ENCODE measurements around the gene ASIP. TPM values are rescaled to one million over a fixed set of nuclear protein-coding genes. Genes with fewer than 3 reads are reported as not detected.
"Not testable (repeated sequence)": the region's sequence is repeated elsewhere in the genome, so short reads cannot be mapped to it uniquely, and the experiment has no call there.

The ASIP gene
- polyA plus RNA-seq, 4 donors: 0.09 to 3.8 (median 0.30) TPM; not detected in 1

GRCh38 chr20:34233687-34234086, 7.5 kb upstream of the ASIP start:
- Histone ChIP-seq H3K27ac (ENCODE audit: low read depth in 1 of 3, low read length in 2 of 3) (no peak overlapping the region), H3K4me1 (ENCODE audit: control insufficient read depth in 3 of 3, insufficient read depth in 2 of 3, low read depth in 1 of 3, low read length in 2 of 3) (no peaks in the 10 kb centered on the region), H3K27me3 (ENCODE audit: control insufficient read depth in 3 of 3, insufficient read depth in 3 of 3, low read length in 3 of 3) (no peaks in the 10 kb centered on the region), H3K9me3 (ENCODE audit: control insufficient read depth in 2 of 2, insufficient read depth in 1 of 2, low read depth in 1 of 2, low read length in 1 of 2) (peaks cover 0 to 4% of the 10 kb centered on the region in 2 donors), H3K36me3 (ENCODE audit: control insufficient read depth in 3 of 3, insufficient read depth in 2 of 3, low read depth in 1 of 3, low read length in 3 of 3) (no peaks in the 10 kb centered on the region), H3K4me3 (ENCODE audit: low read depth in 1 of 3, low read length in 3 of 3) (no peak overlapping the region)
- FAIRE-seq (no peak), DNase-seq (no peak)

DNA sequence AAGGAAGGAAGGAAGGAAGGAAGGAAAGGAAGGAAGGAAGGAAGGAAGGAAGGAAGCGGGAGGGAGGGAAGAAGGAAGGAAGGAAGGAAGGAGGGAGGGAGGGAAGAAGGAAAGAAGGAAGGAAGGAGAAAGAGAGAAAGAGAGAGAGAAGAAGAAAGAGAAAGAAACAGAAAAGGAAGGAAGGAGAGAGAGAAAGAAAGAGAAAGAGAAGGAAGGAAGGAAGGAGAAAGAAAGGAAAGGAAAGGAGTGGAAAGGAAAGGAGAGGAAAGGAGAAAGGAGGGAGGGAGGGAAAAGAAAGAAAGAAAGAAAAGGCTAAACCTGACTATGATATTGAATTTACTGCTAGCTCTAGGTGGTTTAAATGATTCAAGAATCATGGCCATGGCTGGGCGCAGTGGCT, 5.3 kb upstream of the ASIP start:
- H3K36me3 ChIP-seq (ENCODE audit: control insufficient read depth in 3 of 3, insufficient read depth in 2 of 3, low read depth in 1 of 3, low read length in 3 of 3): no peaks in the 10 kb centered on the region
- no peak overlapping the region for H3K27ac ChIP-seq (ENCODE audit: low read depth in 1 of 3, low read length in 2 of 3)
- no peaks in the 10 kb centered on the region for H3K4me1 ChIP-seq (ENCODE audit: control insufficient read depth in 3 of 3, insufficient read depth in 2 of 3, low read depth in 1 of 3, low read length in 2 of 3)
- WGBS, 3 donors: 88 to 98% (median 97%) methylated on average over 2 of the region's 2 CpGs
- H3K4me3 ChIP-seq (ENCODE audit: low read depth in 1 of 3, low read length in 3 of 3): no peak overlapping the region
- H3K9me3 ChIP-seq (ENCODE audit: control insufficient read depth in 2 of 2, insufficient read depth in 1 of 2, low read depth in 1 of 2, low read length in 1 of 2): peaks cover 0 to 4% of the 10 kb centered on the region in 2 donors
- DNase-seq (no peak), FAIRE-seq (no peak)
- H3K27me3 ChIP-seq (ENCODE audit: control insufficient read depth in 3 of 3, insufficient read depth in 3 of 3, low read length in 3 of 3): no peaks in the 10 kb centered on the region

DNA sequence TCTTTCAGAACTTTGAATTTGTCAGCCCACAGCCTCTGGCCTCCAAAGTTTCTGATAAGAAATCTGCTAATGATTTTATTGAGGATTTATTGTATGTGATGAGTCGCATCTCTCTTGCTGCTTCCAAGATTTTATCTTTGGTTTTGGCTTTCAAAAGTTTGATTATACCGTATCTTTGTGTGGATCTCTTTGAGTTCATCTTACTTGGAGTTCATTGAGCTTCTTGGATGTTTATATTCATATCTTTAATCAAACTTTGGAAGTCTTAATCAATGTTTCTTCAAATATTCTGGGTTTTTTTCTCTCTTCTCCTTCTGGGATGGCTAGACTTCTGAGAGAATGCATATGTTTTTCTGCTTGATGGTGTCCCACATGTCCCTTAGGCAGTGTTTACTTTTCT, 3.3 kb upstream of the ASIP start:
- peaks cover 0 to 4% of the 10 kb centered on the region in 2 donors for H3K9me3 ChIP-seq (ENCODE audit: control insufficient read depth in 2 of 2, insufficient read depth in 1 of 2, low read depth in 1 of 2, low read length in 1 of 2)
- no peaks in the 10 kb centered on the region for H3K36me3 ChIP-seq (ENCODE audit: control insufficient read depth in 3 of 3, insufficient read depth in 2 of 3, low read depth in 1 of 3, low read length in 3 of 3)
- H3K27ac ChIP-seq (ENCODE audit: low read depth in 1 of 3, low read length in 2 of 3): no peak overlapping the region
- FAIRE-seq: no peak
- 48 to 81% (median 66%) methylated on average over 2 of the region's 2 CpGs for WGBS, 3 donors
- H3K4me3 ChIP-seq (ENCODE audit: low read depth in 1 of 3, low read length in 3 of 3): no peak overlapping the region
- H3K4me1 ChIP-seq (ENCODE audit: control insufficient read depth in 3 of 3, insufficient read depth in 2 of 3, low read depth in 1 of 3, low read length in 2 of 3): no peaks in the 10 kb centered on the region
- no peak for DNase-seq
- no peaks in the 10 kb centered on the region for H3K27me3 ChIP-seq (ENCODE audit: control insufficient read depth in 3 of 3, insufficient read depth in 3 of 3, low read length in 3 of 3)

DNA sequence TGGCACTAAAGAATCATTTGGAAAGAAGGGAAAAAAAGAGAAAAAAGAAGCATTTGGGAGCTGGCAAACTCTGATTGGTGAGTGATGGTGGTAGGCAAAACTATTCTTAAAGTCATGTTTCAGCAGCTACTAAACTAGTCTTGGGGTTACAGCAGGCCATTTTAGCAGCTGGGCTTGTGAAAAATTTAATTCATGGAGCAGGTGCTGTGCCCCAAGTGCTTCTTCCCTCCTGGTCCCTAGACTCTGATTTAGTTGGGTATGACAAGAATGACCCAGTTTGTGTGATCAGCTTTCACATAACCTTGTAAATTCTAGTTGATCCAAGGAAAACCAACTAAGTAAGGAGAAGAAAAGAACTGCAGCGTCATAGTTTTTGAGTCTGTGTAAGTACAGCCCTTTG, 1.1 kb upstream of the ASIP start:
- H3K27ac ChIP-seq (ENCODE audit: low read depth in 1 of 3, low read length in 2 of 3): no peak overlapping the region
- H3K4me3 ChIP-seq (ENCODE audit: low read depth in 1 of 3, low read length in 3 of 3): no peak overlapping the region
- H3K4me1 ChIP-seq (ENCODE audit: control insufficient read depth in 3 of 3, insufficient read depth in 2 of 3, low read depth in 1 of 3, low read length in 2 of 3): no peaks in the 10 kb centered on the region
- H3K36me3 ChIP-seq (ENCODE audit: control insufficient read depth in 3 of 3, insufficient read depth in 2 of 3, low read depth in 1 of 3, low read length in 3 of 3): no peaks in the 10 kb centered on the region
- DNase-seq (no peak), FAIRE-seq (no peak)
- no peaks in the 10 kb centered on the region for H3K27me3 ChIP-seq (ENCODE audit: control insufficient read depth in 3 of 3, insufficient read depth in 3 of 3, low read length in 3 of 3)
- H3K9me3 ChIP-seq (ENCODE audit: control insufficient read depth in 2 of 2, insufficient read depth in 1 of 2, low read depth in 1 of 2, low read length in 1 of 2): no peaks in the 10 kb centered on the region
- WGBS, 3 donors: 97 to 100% (median 97%) methylated on average over 1 of the region's 1 CpG

DNA sequence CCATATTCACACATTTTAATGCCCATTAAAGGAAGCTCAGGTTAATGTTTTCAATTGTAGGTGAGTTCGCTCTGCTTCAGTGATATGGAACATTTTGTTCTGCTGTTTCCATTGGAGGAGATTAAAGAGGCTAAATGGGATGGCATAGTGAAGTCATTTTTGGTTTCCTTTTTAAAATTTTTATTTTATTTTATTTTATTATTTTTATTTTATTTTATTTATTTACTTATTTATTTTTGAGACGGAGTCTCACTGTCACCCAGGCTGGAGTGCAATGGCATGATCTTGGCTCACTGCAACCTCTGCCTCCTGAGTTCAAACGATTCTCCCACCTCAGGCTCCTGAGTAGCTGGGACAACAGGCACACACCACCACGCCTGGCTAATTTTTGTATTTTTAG, 792 bp downstream of the ASIP start:
- H3K27me3 ChIP-seq (ENCODE audit: control insufficient read depth in 3 of 3, insufficient read depth in 3 of 3, low read length in 3 of 3); H3K9me3 ChIP-seq (ENCODE audit: control insufficient read depth in 2 of 2, insufficient read depth in 1 of 2, low read depth in 1 of 2, low read length in 1 of 2); H3K36me3 ChIP-seq (ENCODE audit: control insufficient read depth in 3 of 3, insufficient read depth in 2 of 3, low read depth in 1 of 3, low read length in 3 of 3); DNase-seq; H3K27ac ChIP-seq (ENCODE audit: low read depth in 1 of 3, low read length in 2 of 3); FAIRE-seq; H3K4me3 ChIP-seq (ENCODE audit: low read depth in 1 of 3, low read length in 3 of 3); H3K4me1 ChIP-seq (ENCODE audit: control insufficient read depth in 3 of 3, insufficient read depth in 2 of 3, low read depth in 1 of 3, low read length in 2 of 3): not testable (repeated sequence)
- WGBS, 3 donors: 86 to 92% (median 90%) methylated on average over 4 of the region's 4 CpGs

DNA sequence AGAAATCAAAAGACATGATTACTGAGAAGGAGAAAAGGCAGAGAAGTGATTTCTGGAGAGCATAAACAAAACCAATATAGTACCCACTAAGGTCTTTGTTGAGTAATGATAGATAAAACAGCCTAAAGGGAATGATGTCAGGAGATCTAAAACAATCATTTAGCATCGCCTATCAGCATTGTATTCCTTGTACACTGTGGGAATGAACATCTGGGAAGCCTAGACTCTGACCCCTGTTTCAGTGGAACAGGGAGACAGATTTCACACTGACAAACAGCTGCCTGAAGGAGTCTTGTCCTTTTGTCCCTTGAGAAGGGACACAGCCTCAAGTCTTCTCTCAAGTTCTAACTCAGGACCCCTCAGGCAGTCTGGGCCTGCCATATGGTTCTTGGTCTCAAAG, 1.7 kb downstream of the ASIP start:
- Histone ChIP-seq H3K4me1 (ENCODE audit: control insufficient read depth in 3 of 3, insufficient read depth in 2 of 3, low read depth in 1 of 3, low read length in 2 of 3) (no peaks in the 10 kb centered on the region), H3K27me3 (ENCODE audit: control insufficient read depth in 3 of 3, insufficient read depth in 3 of 3, low read length in 3 of 3) (no peaks in the 10 kb centered on the region), H3K9me3 (ENCODE audit: control insufficient read depth in 2 of 2, insufficient read depth in 1 of 2, low read depth in 1 of 2, low read length in 1 of 2) (no peaks in the 10 kb centered on the region), H3K27ac (ENCODE audit: low read depth in 1 of 3, low read length in 2 of 3) (no peak overlapping the region), H3K36me3 (ENCODE audit: control insufficient read depth in 3 of 3, insufficient read depth in 2 of 3, low read depth in 1 of 3, low read length in 3 of 3) (no peaks in the 10 kb centered on the region), H3K4me3 (ENCODE audit: low read depth in 1 of 3, low read length in 3 of 3) (no peak overlapping the region)
- FAIRE-seq: no peak
- 17 to 59% (median 17%) methylated on average over 1 of the region's 1 CpG for WGBS, 3 donors
- no peak for DNase-seq

GRCh38 chr20:34243377-34243776, 2.2 kb downstream of the ASIP start:
- 70 to 89% (median 82%) methylated on average over 3 of the region's 3 CpGs for WGBS, 3 donors
- no peaks in the 10 kb centered on the region for H3K27me3 ChIP-seq (ENCODE audit: control insufficient read depth in 3 of 3, insufficient read depth in 3 of 3, low read length in 3 of 3)
- H3K27ac ChIP-seq (ENCODE audit: low read depth in 1 of 3, low read length in 2 of 3): no peak overlapping the region
- no peaks in the 10 kb centered on the region for H3K9me3 ChIP-seq (ENCODE audit: control insufficient read depth in 2 of 2, insufficient read depth in 1 of 2, low read depth in 1 of 2, low read length in 1 of 2)
- H3K4me3 ChIP-seq (ENCODE audit: low read depth in 1 of 3, low read length in 3 of 3): no peak overlapping the region
- FAIRE-seq: no peak
- no peak for DNase-seq
- no peaks in the 10 kb centered on the region for H3K4me1 ChIP-seq (ENCODE audit: control insufficient read depth in 3 of 3, insufficient read depth in 2 of 3, low read depth in 1 of 3, low read length in 2 of 3)
- H3K36me3 ChIP-seq (ENCODE audit: control insufficient read depth in 3 of 3, insufficient read depth in 2 of 3, low read depth in 1 of 3, low read length in 3 of 3): no peaks in the 10 kb centered on the region

- DNase-seq (no peak), FAIRE-seq (no peak)
- WGBS, 3 donors: 86 to 97% (median 89%) methylated on average over 2 of the region's 2 CpGs
- H3K4me1 ChIP-seq (ENCODE audit: control insufficient read depth in 3 of 3, insufficient read depth in 2 of 3, low read depth in 1 of 3, low read length in 2 of 3): no peaks in the 10 kb centered on the region
- no peaks in the 10 kb centered on the region for H3K9me3 ChIP-seq (ENCODE audit: control insufficient read depth in 2 of 2, insufficient read depth in 1 of 2, low read depth in 1 of 2, low read length in 1 of 2)
- H3K36me3 ChIP-seq (ENCODE audit: control insufficient read depth in 3 of 3, insufficient read depth in 2 of 3, low read depth in 1 of 3, low read length in 3 of 3): no peaks in the 10 kb centered on the region
- no peak overlapping the region for H3K4me3 ChIP-seq (ENCODE audit: low read depth in 1 of 3, low read length in 3 of 3)
- no peaks in the 10 kb centered on the region for H3K27me3 ChIP-seq (ENCODE audit: control insufficient read depth in 3 of 3, insufficient read depth in 3 of 3, low read length in 3 of 3)
- H3K27ac ChIP-seq (ENCODE audit: low read depth in 1 of 3, low read length in 2 of 3): no peak overlapping the region
Measured at GRCh38 chr20:34246126-34246626, 5.0 kb downstream of the ASIP start.

DNA sequence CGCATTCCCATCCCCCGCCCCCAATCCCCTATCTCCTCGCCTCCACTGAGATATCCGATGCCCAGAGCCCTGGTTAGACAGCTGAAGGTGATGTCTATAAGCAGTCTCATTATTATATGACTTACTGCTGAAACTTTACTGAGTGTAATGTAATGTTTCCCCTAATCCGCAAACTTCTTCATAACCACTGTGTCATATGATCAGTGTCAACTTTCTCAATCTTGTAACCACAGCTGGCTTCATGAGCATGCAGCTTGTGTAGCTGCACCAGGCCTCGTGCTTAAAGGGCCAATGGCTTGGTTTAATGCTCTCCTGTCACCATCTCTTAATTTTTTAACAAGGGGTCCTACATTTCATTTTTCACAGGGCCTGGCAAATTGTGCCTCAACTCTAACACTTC, 8.1 kb downstream of the ASIP start:
- no peak for DNase-seq
- WGBS, 3 donors: 61 to 88% (median 65%) methylated on average over 6 of the region's 6 CpGs
- Histone ChIP-seq H3K36me3 (ENCODE audit: control insufficient read depth in 3 of 3, insufficient read depth in 2 of 3, low read depth in 1 of 3, low read length in 3 of 3) (no peaks in the 10 kb centered on the region), H3K4me3 (ENCODE audit: low read depth in 1 of 3, low read length in 3 of 3) (no peak overlapping the region), H3K9me3 (ENCODE audit: control insufficient read depth in 2 of 2, insufficient read depth in 1 of 2, low read depth in 1 of 2, low read length in 1 of 2) (no peaks in the 10 kb centered on the region), H3K4me1 (ENCODE audit: control insufficient read depth in 3 of 3, insufficient read depth in 2 of 3, low read depth in 1 of 3, low read length in 2 of 3) (no peaks in the 10 kb centered on the region), H3K27me3 (ENCODE audit: control insufficient read depth in 3 of 3, insufficient read depth in 3 of 3, low read length in 3 of 3) (no peaks in the 10 kb centered on the region), H3K27ac (ENCODE audit: low read depth in 1 of 3, low read length in 2 of 3) (no peak overlapping the region)
- FAIRE-seq: no peak
